NT2/D1 (cell line): ENCODE data around the gene TECR.

ENCODE experiments used
- DNase-seq: peaks from one replicate; pipeline ENCODE4 v3.0.0-alpha.2; 2011; ENCODE audit warnings: low read depth, low spot score
- H3K27me3 ChIP-seq: 2 replicates; pipeline ENCODE4 v1.6.0; 2011; ENCODE audit warnings: mild to moderate bottlenecking; ENCODE audit not compliant: insufficient read length, insufficient read depth
- H3K36me3 ChIP-seq: 2 replicates; pipeline ENCODE4 v1.6.1; 2011; ENCODE audit warnings: mild to moderate bottlenecking, low read length, mixed read lengths; ENCODE audit not compliant: insufficient read depth, insufficient read length
- H3K4me1 ChIP-seq: 2 replicates; pipeline ENCODE4 v1.5.1; 2011; ENCODE audit not compliant: insufficient read depth, insufficient read length
- H3K4me3 ChIP-seq: 2 replicates; pipeline ENCODE4 v1.5.1; 2011; ENCODE audit warnings: low read depth; ENCODE audit not compliant: insufficient read length
- H3K9ac ChIP-seq: 2 replicates; pipeline ENCODE4 v1.6.0; 2011; ENCODE audit warnings: low read depth; ENCODE audit not compliant: insufficient read length
- H3K9me3 ChIP-seq: 2 replicates; pipeline ENCODE4 v1.5.1; 2011; ENCODE audit warnings: mild to moderate bottlenecking, low read length; ENCODE audit not compliant: insufficient read depth
- SUZ12 ChIP-seq: IDR thresholded peaks from 2 replicates; pipeline ENCODE4 v1.6.1; 2011; ENCODE audit not compliant: insufficient read length, insufficient read depth; ENCODE audit errors: extremely low read depth
- YY1 ChIP-seq: IDR thresholded peaks from 2 replicates; pipeline ENCODE4 v1.6.1; 2011; ENCODE audit not compliant: insufficient read length, insufficient read depth
- ZNF274 ChIP-seq: IDR thresholded peaks from 2 replicates; pipeline ENCODE4 v1.6.1; 2011; ENCODE audit warnings: mild to moderate bottlenecking, low read depth, low read length

TECR gene

GRCh38 chr19:14514215-14514863 is 15.1 kb upstream of the TECR start:
- Histone ChIP-seq H3K9me3 (no peaks in the 10 kb centered on the region), H3K27me3 (no peaks in the 10 kb centered on the region), H3K36me3 (peaks cover 39% of the 10 kb centered on the region), H3K4me1 (peaks cover 4% of the 10 kb centered on the region), H3K4me3 (no peak overlapping the region), H3K9ac (no peak overlapping the region)
- DNase-seq = no peak
- TF ChIP-seq ZNF274 (no peak), SUZ12 (no peak), YY1 (no peak)

GRCh38 chr19:14515501-14516047 is 13.8 kb upstream of the TECR start:
- H3K27me3 ChIP-seq = no peaks in the 10 kb centered on the region
- H3K9me3 ChIP-seq = no peaks in the 10 kb centered on the region
- DNase-seq = no peak
- peak overlapping the region; percentile 27 for H3K4me3 ChIP-seq
- TF ChIP-seq SUZ12 = no peak
- TF ChIP-seq YY1 = no peak
- TF ChIP-seq ZNF274 = no peak
- peaks cover 39% of the 10 kb centered on the region for H3K36me3 ChIP-seq
- no peak overlapping the region for H3K9ac ChIP-seq
- H3K4me1 ChIP-seq = peaks cover 9% of the 10 kb centered on the region

- Histone ChIP-seq H3K9me3 (no peaks in the 10 kb centered on the region), H3K27me3 (no peaks in the 10 kb centered on the region), H3K9ac (peak overlapping the region; percentile 52), H3K4me1 (peaks cover 9% of the 10 kb centered on the region), H3K36me3 (peaks cover 39% of the 10 kb centered on the region), H3K4me3 (peak overlapping the region; percentile 27)
- DNase-seq = no peak
- TF ChIP-seq SUZ12 = no peak
- TF ChIP-seq YY1 = no peak
- TF ChIP-seq ZNF274 = no peak
Measured at GRCh38 chr19:14516048-14516534, 13.3 kb upstream of the TECR start.

GRCh38 chr19:14516746-14517438 is 12.5 kb upstream of the TECR start:
- peaks cover 9% of the 10 kb centered on the region for H3K4me1 ChIP-seq
- DNase-seq = no peak

GRCh38 chr19:14517446-14517839 is 12.0 kb upstream of the TECR start:
- peak overlapping the region; percentile 94 for H3K4me3 ChIP-seq
- no peaks in the 10 kb centered on the region for H3K9me3 ChIP-seq
- TF ChIP-seq ZNF274 (no peak), SUZ12 (no peak), YY1 (no peak)
- H3K4me1 ChIP-seq = peaks cover 9% of the 10 kb centered on the region
- no peak for DNase-seq
- H3K27me3 ChIP-seq = no peaks in the 10 kb centered on the region
- peak overlapping the region; percentile 97 for H3K9ac ChIP-seq
- H3K36me3 ChIP-seq = peaks cover 39% of the 10 kb centered on the region

More at GRCh38 chr19:14516746-14517438, 12.5 kb upstream of the TECR start:
- H3K9ac ChIP-seq = peak overlapping the region; percentile 97
- no peaks in the 10 kb centered on the region for H3K27me3 ChIP-seq
- peaks cover 39% of the 10 kb centered on the region for H3K36me3 ChIP-seq
- H3K9me3 ChIP-seq = no peaks in the 10 kb centered on the region
- TF ChIP-seq SUZ12 (no peak), YY1 (no peak), ZNF274 (no peak)
- H3K4me3 ChIP-seq = peak overlapping the region; percentile 94

GRCh38 chr19:14517840-14518505 is 11.4 kb upstream of the TECR start, which contains the start of gene DNAJB1:
TSS of gene DNAJB1 (minus strand) at chr19:14518397. CDS start at chr19:14518349, 48 bp downstream.
- H3K9ac ChIP-seq = peak within 1 kb of the TSS; percentile 97
- no peak for TF ChIP-seq YY1
- no peak for TF ChIP-seq ZNF274
- no peak for TF ChIP-seq SUZ12
- H3K4me3 ChIP-seq = peak within 1 kb of the TSS; percentile 94
- no peaks in the 10 kb centered on the region for H3K9me3 ChIP-seq
- H3K4me1 ChIP-seq = peaks cover 9% of the 10 kb centered on the region
- H3K36me3 ChIP-seq = peaks cover 39% of the 10 kb centered on the region
- DNase-seq = no peak
- no peaks in the 10 kb centered on the region for H3K27me3 ChIP-seq

GRCh38 chr19:14519245-14519859 is 10.0 kb upstream of the TECR start:
- no peaks in the 10 kb centered on the region for H3K9me3 ChIP-seq
- H3K27me3 ChIP-seq = no peaks in the 10 kb centered on the region
- H3K4me3 ChIP-seq = no peak overlapping the region
- no peak for DNase-seq
- peaks cover 32% of the 10 kb centered on the region for H3K36me3 ChIP-seq
- H3K9ac ChIP-seq = peak overlapping the region; percentile 69
- no peak for TF ChIP-seq SUZ12
- no peak for TF ChIP-seq ZNF274
- no peak for TF ChIP-seq YY1
- H3K4me1 ChIP-seq = peaks cover 9% of the 10 kb centered on the region
